HG02981 (cell line): ENCODE data around the gene MBOAT7.
A peak's percentile ranks its signal among the peaks of the same experiment; 100 is the strongest.
"Not testable (repeated sequence)": the region's sequence is repeated elsewhere in the genome, so short reads cannot be mapped to it uniquely, and the experiment has no call there.

Source experiments
- ATAC-seq: cut with Tn5 transposase; IDR thresholded peaks from one replicate; pipeline ENCODE4 v1.9.1; 2021; ENCODE audit warnings: mild to moderate bottlenecking, moderate library complexity; ENCODE audit not compliant: unreplicated experiment

The MBOAT7 gene

DNA sequence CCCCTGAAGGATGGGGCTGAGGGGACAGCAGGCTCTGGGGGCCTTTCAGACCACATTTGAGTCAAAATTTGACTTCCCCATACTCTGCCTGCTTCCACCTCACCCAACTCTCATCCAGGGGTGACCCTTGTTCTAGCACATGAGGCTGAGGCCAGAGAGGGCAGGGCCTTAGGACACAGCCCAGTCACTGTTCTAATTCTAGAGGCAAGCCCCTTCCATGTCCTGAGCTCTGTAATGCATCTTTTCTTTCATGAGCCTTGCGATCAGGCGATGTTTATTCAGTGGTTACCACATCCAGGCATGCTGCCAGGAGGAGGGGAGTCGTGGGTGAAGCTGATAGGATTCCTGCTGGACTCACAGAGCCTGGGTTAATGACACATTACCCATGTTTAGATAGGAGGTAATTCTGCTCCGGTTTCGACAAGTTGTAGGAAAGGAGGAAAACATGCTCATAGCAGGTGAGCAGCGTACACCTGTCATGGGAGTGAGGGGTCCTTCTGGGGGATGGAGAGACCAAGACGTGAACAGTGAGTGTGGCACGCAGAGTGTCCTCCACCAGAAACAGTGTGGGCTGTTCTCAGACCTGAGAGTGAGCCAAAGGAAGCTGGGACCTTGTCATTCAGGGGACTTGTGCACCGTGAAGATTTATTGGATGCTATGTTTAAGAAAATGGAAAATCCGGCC, 20.6 kb upstream of the MBOAT7 start:
- no peak for ATAC-seq

DNA sequence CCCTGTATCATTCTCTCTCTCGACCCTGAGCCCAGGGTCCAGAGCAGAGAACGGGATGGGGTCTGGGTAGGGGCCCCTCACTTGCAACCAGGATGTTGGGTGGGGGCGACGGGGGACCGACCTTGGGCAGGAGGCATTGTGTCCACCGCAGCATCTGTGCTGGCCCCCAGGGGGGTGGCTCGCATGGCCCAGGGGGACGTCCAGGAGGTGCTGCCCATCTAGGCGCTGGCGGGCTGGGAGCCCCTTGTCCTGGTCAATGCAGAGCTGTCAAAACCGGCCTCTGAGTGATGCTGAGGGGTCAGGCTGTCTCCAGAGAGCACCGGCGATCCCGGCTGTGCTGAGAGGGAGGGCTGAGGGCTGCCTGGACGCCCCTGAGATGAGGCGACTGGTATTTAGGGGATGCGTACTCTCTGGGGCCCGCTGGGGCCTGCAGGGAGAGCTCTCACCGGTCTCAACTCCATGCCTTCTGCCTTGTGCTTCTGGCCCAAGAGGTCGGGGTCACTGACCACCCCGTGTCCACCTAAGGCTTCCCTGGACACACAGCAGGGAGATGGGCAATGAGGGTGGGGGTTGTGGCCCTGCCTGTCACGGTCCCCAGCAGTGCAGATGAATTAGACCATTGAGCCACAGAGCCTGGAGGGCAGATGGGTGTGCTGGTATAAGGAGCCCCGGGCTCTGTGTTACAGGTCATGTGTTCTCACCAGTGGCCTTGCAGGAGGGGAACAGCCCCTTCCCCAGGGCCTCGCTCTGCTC, 19.9 kb upstream of the MBOAT7 start:
- ATAC-seq: no peak

DNA sequence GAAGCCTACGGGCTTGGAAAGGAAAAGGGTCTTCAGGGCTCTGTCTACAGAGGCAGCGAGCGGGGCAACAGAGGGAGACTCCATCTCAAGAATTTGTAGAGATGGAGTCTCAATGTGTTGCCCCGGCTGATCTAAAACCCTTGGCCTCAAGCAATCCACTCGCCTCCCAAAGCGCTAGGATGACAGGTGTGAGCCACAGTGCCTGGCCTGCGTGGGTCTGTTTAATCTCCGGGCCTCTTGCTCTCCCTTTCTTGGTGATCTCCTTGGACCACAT, 19.3 kb upstream of the MBOAT7 start:
- ATAC-seq: no peak

DNA sequence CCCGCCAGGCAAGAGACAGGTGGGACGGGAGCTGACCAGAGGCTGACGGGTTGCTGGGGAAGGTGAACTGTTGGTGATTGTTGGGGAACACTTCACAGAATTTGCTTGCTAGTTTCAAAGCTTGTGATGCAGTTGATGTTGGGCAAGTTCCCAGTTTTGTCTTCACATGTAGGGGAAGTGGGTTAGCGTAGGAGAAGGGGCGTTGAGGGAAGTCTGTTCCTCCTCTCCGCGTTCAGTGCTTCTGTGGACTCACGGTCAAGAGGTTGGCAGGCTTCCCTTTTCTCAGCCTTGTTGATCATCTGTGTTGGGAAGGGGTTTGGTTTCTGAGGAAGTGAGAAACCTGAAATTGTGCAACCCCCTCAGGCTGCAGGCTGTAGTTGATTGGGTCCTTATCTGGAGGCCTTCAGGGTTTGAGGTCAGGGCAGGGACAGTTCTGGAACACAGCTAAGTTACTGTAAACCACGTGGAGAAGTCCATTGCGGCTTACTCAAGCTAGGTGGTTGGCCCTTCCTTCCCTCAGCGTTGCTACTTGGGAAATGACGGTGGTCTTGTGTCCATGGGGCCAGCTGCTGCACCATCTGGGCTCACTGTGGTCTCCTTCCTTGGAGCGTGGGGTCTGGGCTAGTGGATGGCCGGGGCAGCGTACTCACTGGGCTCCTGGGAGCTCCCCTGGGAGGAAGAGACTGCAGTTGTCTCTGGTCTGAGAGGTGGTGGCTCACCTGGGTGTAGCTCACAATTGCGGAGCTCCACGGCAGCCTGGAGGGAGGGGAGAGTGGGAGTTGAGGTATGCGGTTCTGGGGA, 18.8 kb upstream of the MBOAT7 start:
- ATAC-seq: peak; percentile 46

DNA sequence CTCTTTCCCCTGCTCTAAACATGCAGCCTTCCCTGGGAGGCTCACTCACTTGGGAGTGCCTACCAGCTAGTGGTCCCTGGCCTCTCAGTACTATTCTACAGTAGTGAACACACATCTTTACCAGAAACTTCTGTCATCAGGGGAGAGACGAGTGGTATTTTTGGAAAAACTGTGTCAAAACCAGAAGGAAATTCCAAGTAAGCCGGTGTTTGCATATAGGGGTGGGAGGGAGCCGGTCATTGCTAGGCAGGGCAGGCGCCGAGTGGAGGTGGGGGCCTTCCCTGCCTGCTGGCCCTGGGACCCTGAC, 18.2 kb upstream of the MBOAT7 start:
- ATAC-seq: no peak

DNA sequence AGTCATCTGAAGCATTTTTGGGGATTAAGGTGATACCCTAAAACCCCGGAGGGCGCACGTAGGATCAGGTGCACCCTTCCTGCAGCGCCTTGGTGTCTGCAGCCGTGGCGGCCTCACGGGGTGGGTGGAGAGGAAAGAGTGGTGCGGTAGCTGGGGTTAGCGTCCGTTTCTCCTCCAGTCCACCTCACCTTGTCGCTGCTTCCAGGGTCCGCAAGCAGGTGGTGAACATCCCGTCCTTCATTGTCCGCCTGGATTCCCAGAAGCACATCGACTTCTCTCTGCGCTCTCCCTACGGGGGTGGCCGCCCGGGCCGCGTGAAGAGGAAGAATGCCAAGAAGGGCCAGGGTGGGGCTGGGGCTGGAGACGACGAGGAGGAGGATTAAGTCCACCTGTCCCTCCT, 17.8 kb upstream of the MBOAT7 start:
- not testable (repeated sequence) for ATAC-seq

DNA sequence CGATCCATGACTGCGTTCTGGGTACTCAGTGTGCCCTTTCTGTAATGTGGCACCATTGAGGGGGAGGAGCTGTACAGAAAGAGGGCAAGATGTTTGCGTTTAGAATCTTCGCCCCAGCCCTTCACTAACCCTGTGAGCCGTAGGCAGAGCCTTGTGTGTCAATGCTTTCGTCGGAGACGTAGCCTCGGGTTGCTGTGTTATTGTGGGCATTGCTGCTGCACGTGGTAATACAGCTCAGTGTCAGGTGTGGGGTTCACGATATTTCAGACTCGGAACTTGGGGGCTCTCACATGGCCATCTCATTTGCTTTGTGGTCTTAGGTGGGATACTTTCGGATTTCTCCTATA, 17.4 kb upstream of the MBOAT7 start:
- no peak for ATAC-seq

DNA sequence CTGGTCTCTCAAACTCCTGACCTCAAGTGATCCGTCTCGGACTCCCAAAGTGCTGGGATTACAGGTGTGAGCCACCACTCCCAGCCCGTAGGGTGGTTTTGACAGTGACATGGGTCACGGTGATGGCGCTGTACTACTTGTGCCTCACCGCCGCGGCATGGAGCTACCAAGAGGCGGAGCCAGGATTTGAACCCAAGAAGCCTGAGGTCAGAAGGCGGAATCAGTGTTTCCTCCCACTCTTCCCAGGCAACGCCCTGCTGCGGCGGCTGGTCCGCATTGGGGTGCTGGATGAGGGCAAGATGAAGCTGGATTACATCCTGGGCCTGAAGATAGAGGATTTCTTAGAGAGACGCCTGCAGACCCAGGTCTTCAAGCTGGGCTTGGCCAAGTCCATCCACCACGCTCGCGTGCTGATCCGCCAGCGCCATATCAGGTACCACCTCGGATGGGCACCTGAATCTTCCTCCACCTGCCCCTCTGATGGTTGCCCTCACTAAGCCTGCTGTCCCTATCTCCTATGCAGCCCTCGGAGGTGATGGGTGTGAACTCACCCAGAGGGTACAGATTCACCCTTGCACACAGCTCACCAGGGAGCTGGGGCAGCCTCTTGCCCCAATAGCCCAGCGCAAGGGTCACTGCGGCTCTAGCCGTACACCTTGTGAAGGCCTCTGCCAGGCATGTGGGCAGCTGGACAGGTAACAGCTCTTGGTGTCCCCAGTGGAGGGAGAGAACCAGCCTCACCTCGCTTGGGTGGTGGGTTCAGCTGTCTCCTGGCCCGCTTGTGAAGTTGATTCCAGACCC, 16.9 kb upstream of the MBOAT7 start:
- no peak for ATAC-seq

DNA sequence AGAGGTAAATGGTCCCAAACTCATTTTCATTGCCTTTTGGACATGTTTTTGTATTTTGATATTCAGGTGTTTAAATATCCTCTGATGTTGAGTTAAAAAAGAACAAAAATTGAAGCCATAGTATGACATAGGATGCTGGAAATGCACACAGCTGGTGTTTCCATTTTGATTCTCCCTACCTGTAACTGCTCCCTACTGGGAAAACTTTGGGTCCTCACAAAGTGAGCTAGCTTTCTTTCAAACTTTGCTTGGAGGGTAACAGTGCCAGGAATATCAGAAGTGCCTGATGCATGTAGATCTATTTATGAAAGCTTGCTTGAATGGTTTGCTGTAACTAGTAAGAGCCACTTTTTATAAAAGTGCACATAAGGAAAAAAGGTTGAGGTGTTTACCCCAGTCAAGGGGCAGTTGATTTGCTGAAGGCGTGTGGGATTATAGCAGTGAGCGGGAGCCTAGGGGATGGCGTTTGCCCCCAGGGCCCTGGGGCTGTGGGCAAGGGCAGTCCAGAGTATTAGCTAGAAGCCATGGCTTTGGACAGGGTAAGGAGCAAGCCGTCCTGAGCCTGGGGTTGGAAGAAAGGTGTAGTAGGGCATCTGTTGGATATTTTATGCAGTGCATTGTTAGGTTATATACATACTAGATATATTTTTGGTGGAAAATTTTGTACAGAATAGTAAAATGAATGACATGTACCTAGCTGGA, 15.5 kb upstream of the MBOAT7 start:
- no peak for ATAC-seq

DNA sequence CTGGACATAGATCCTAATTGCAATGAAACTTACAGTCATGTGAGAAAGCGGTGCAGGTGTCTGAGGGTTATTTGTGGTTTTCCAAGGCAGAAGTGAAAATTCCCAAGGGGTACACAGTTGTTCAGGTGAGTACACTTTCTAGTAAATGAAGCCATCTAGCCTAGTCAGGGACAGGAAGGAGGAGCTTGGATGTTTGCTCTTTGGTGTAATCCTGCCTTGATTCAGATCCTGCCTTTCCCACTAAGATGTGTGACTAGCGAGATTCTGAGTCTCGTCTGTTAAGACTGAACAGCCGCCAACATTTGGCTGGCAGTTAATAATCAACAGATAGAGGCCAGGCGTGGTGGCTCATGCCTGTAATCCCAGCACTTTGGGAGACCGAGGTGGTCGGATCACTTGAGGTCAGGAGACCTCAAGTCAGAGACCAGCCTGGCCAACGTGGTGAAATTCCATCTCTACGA, 13.8 kb upstream of the MBOAT7 start:
- ATAC-seq: no peak

DNA sequence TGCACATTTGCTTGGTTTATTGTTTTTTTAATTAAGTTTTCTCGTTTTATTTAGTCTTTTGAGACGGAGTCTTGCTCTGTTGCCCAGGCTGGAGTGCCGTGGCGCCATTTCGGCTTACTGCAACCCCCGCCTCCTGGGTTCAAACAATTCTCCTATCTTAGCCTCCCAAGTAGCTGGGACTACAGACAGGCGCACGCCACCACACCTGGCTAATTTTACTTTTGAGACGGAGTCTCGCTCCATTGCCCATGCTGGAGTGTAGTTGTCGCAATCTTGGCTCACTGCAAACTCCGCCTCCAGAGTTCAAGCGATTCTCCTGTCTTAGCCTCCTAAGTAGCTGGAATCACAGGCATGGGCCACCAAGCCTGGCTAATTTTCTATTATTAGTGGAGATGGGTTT, 12.6 kb upstream of the MBOAT7 start:
- ATAC-seq: no peak

DNA sequence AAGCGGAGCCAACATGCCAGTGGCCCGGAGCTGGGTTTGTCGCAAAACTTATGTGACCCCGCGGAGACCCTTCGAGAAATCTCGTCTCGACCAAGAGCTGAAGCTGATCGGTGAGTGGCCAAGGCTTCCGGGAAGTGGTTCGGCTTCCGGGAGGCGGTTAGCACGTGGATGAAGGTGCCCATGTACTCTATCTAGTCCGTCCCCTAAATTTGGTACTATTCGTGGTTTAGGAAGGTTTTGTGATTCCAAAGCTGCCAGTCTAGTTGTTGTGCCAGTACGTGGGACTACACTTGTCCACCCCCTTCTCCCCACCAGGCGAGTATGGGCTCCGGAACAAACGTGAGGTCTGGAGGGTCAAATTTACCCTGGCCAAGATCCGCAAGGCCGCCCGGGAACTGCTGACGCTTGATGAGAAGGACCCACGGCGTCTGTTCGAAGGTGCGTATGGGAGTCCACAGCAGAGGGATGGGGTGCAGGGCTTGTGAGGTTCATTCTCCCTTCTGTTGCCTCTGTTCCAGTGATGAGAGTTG, 11.9 kb upstream of the MBOAT7 start:
- no peak for ATAC-seq

DNA sequence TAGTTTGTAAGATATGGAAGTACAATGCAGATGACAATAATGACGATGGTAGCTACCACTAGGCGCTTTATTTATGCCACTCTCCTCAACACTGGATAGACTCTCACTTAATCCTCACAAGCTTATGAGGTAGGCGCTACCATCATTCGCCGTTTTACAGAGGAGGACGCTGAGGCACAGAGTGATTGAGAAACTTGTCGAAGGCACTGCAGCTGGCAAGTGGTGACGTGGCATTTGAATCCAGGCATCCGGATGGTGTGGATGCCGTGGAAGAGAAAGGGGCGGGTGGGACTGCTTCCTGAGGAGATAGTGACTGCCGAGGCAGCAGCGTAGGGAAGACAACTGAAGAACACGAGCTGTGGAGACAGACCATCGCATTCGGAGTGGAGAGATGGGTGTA, 10.0 kb upstream of the MBOAT7 start:
- no peak for ATAC-seq

DNA sequence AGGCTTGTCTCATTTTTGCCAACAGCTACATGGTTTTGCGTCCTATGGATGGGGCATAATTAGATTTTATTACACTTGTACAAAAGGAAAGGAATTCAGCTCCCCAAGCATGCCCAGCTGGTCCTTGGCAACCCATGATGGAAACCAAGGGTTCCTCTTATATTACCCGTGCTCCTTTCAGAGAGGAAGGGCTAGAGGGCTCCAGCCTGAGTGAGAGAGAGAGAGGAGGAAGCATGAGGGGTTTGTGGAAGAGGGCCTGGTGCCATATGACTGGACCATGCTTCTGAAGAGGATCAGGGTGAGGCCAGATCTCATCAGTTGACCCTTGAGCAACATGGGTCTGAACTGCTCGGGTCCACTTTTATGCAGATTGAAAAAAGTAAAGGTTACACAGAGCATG, 7.7 kb upstream of the MBOAT7 start:
- no peak for ATAC-seq

DNA sequence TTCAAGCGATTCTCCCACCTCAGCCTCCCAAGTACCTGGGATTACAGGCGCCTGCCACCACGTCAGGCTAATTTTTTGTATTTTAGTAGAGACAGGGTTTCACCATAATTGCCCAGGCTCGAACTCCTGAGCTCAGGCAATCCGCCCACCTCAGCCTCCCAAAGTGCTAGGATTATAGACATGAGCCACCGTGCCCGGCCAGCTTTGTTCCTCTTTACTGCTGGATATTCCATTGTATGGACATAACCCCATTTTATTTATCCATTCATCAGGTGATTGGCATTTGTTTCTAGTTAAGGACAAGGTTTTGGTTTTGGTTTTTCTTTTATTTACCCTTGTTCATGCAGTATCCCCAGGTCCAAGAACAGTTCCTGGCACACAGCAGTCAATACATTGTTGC, 7.2 kb upstream of the MBOAT7 start:
- no peak for ATAC-seq

DNA sequence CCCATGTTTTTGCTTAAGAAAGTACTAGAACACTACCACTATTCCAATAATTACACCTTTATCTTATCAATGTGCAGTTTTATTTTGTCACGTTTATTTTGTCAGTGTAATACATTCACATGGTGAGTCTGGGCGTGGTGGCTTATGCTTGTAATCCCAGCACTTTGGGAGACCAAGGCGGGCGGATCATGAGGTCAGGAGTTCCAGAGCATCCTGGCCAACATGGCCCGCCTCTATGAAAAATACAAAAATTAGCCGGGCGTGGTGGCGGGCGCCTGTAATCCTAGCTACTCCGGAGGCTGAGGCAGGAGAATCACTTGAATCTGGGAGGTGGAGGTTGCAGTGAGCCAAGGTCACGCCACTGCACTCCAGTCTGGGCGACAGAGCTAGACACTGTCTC, 5.1 kb upstream of the MBOAT7 start:
- not testable (repeated sequence) for ATAC-seq

DNA sequence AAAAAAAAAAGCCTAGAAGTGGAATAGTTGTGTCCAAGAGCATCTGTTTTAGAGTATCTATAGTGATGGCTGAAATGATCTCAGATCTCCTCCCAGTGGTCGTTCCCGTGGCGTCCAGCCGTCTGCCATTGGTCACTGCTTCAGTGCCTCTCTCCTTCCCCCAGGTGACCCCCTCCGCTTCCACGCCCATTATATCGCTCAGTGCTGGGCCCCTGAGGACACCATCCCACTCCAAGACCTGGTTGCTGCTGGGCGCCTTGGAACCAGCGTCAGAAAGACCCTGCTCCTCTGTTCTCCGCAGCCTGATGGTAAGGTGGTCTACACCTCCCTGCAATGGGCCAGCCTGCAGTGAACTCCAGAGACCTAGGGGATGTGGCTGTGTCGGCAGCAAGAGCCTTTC, 3.6 kb upstream of the MBOAT7 start:
- no peak for ATAC-seq

DNA sequence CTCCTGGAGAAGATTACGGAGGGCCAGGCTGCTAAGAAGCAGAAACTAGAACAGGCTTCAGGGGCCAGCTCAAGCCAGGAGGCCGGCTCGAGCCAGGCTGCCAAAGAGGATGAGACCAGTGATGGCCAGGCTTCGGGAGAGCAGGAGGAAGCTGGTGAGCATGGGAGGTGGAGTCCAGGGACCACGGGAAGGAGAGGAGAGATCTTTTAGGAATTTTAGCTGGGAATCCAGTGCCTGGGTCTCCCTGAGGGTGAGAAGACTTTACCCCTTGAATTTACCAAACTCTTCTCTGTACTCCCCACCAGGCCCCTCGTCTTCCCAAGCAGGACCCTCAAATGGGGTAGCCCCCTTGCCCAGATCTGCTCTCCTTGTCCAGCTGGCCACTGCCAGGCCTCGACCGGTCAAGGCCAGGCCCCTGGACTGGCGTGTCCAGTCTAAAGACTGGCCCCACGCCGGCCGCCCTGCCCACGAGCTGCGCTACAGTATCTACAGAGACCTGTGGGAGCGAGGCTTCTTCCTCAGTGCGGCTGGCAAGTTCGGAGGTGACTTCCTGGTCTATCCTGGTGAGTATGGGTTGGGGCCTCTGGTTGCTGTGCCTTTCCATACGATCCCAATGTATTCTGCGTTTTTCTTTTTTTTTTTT, 2.6 kb upstream of the MBOAT7 start:
- ATAC-seq: no peak

DNA sequence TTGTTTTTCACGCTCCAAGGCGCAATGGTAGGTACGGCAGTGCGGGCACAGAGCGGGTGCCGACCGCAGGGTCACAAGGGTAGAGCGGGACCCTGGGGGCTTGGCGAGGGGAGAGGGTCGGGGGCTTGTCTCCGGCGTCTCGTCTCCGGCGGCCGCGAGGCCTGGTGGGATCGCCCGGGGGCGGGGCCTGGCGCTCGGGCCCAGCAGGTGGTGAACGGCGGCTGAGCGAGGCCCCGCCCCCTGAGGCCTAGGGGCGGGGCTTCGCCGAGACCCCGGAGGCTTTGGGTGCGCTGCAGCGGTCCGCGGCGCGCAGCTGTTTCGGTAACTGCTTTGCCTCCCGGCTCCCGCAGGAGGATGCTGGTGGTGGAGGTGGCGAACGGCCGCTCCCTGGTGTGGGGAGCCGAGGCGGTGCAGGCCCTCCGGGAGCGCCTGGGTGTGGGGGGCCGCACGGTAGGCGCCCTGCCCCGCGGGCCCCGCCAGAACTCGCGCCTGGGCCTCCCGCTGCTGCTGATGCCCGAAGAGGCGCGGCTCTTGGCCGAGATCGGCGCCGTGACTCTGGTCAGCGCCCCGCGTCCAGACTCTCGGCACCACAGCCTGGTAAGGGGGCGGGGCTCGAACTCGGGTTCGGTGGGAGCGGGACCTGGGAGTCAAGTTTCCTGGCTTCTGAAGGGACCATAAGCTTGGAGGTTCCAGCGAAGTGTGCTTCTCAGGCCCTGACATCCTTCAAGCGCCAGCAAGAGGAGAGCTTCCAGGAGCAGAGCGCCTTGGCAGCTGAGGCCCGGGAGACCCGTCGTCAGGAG, 1.8 kb upstream of the MBOAT7 start, which contains the start of gene TSEN34:
TSS of gene TSEN34 (plus strand) at position 298 of the 800 bp plus-strand sequence. CDS start at position 355, 57 bp downstream.
- ATAC-seq: peak; percentile 20
